ENCODE measurements around the gene NCBP1.

The NCBP1 gene

GRCh38 chr9:97633859-97634490, 354 bp downstream of the NCBP1 start:
- TF ChIP-seq TAF1 (IDR thresholded peaks at IDR 0.05; ENCODE audit: borderline replicate concordance, insufficient read depth, low read length) (no peak), FOXP2 (optimal IDR thresholded peaks at IDR 0.05; ENCODE audit: borderline replicate concordance, extremely low read depth, extremely low read length, insufficient read depth) (no peak), REST (IDR thresholded peaks at IDR 0.05; ENCODE audit: insufficient read depth in 1 of 2, low read depth in 2 of 2, low read length in 2 of 2) (no peak; a peak in 1 of 4 replicates), POLR2AphosphoS5 (IDR thresholded peaks at IDR 0.05; ENCODE audit: low read depth, low read length) (no peak; the same call in 1 of the 2 replicates), SIN3A (IDR thresholded peaks at IDR 0.05; ENCODE audit: borderline replicate concordance, insufficient read depth, low read length) (no peak)

- TF ChIP-seq SIN3A (IDR thresholded peaks at IDR 0.05; ENCODE audit: borderline replicate concordance, insufficient read depth, low read length) = no peak
- TF ChIP-seq REST (IDR thresholded peaks at IDR 0.05; ENCODE audit: insufficient read depth in 1 of 2, low read depth in 2 of 2, low read length in 2 of 2) = no peak
- TF ChIP-seq FOXP2 (optimal IDR thresholded peaks at IDR 0.05; ENCODE audit: borderline replicate concordance, extremely low read depth, extremely low read length, insufficient read depth) = no peak
- no peak for TF ChIP-seq TAF1 (IDR thresholded peaks at IDR 0.05; ENCODE audit: borderline replicate concordance, insufficient read depth, low read length)
- TF ChIP-seq POLR2AphosphoS5 (IDR thresholded peaks at IDR 0.05; ENCODE audit: low read depth, low read length) = no peak
Measured at GRCh38 chr9:97635026-97635425, 1.4 kb downstream of the NCBP1 start.

GRCh38 chr9:97636903-97637302, 3.3 kb downstream of the NCBP1 start:
- TF ChIP-seq REST (IDR thresholded peaks at IDR 0.05; ENCODE audit: insufficient read depth in 1 of 2, low read depth in 2 of 2, low read length in 2 of 2) (no peak), TAF1 (IDR thresholded peaks at IDR 0.05; ENCODE audit: borderline replicate concordance, insufficient read depth, low read length) (no peak), FOXP2 (optimal IDR thresholded peaks at IDR 0.05; ENCODE audit: borderline replicate concordance, extremely low read depth, extremely low read length, insufficient read depth) (no peak)

GRCh38 chr9:97638666-97639065, 5.0 kb downstream of the NCBP1 start:
- TF ChIP-seq FOXP2 (optimal IDR thresholded peaks at IDR 0.05; ENCODE audit: borderline replicate concordance, extremely low read depth, extremely low read length, insufficient read depth) (no peak), POLR2AphosphoS5 (IDR thresholded peaks at IDR 0.05; ENCODE audit: low read depth, low read length) (no peak), TAF1 (IDR thresholded peaks at IDR 0.05; ENCODE audit: borderline replicate concordance, insufficient read depth, low read length) (no peak), REST (IDR thresholded peaks at IDR 0.05; ENCODE audit: insufficient read depth in 1 of 2, low read depth in 2 of 2, low read length in 2 of 2) (no peak), SIN3A (IDR thresholded peaks at IDR 0.05; ENCODE audit: borderline replicate concordance, insufficient read depth, low read length) (no peak)

DNA sequence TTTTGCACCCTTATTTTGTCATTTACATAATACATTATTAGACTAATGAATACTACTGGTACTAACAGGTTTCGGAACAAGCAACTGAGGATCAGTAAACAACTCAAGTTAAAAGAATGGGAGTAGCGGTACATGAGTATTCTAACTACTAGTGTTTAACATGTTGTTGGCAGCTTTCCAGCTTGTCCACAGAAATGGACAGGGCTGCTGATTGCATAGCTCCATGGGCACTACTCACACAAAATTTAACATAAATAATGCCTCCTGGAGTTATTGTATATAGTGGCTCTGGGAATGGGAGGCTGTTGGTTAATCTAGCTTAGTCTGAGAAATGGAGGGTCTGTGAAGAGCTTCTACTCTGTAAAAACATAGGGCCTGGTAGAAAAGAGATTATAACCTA, 6.7 kb downstream of the NCBP1 start:
- TF ChIP-seq REST (IDR thresholded peaks at IDR 0.05; ENCODE audit: insufficient read depth in 1 of 2, low read depth in 2 of 2, low read length in 2 of 2) (no peak), SIN3A (IDR thresholded peaks at IDR 0.05; ENCODE audit: borderline replicate concordance, insufficient read depth, low read length) (no peak), POLR2AphosphoS5 (IDR thresholded peaks at IDR 0.05; ENCODE audit: low read depth, low read length) (no peak), TAF1 (IDR thresholded peaks at IDR 0.05; ENCODE audit: borderline replicate concordance, insufficient read depth, low read length) (no peak), FOXP2 (optimal IDR thresholded peaks at IDR 0.05; ENCODE audit: borderline replicate concordance, extremely low read depth, extremely low read length, insufficient read depth) (no peak)
